Retina (tissue), 1 donor: ENCODE results near the gene MGLL.
A peak's percentile ranks its signal among the peaks of the same experiment; 100 is the strongest.

ENCODE experiments used
- DNase-seq: peaks from one replicate; pipeline ENCODE4 v3.0.0-alpha.2; 2016

The MGLL gene

DNA sequence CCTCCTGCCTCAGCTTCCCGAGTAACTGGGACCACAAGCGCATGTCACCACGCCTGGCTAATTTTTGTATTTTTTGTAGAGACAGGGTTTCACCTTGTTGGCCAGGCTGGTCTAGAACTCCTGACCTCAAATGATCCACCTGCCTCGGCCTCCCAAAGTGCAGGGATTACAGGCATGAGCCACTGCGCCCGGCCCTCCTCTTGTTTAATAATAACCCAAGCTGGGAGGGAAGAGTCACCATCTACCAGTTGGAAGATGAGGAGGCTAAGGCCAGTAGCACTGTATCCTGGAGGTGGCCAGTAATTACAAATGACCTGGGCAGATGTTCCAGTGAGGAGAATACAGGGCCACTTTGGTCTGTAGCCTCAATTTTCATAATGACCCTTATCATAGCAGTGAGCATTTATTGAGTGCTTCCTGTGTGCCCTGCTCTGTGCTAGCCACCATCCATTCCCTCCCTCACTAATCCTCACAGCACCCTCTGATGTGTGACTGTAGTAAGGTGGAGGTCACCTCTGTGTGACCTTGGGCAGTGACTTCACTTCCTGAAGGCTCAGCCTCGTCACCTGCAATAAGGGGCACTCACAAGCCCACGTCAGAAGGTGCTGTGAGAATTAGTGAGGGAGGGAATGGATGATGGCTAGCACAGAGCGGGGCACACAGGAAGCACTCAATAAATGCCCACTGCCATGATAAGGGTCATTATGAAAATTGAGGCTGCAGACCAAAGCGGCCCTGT lies 85.3 kb downstream of the MGLL start:
- DNase-seq: no peak

DNA sequence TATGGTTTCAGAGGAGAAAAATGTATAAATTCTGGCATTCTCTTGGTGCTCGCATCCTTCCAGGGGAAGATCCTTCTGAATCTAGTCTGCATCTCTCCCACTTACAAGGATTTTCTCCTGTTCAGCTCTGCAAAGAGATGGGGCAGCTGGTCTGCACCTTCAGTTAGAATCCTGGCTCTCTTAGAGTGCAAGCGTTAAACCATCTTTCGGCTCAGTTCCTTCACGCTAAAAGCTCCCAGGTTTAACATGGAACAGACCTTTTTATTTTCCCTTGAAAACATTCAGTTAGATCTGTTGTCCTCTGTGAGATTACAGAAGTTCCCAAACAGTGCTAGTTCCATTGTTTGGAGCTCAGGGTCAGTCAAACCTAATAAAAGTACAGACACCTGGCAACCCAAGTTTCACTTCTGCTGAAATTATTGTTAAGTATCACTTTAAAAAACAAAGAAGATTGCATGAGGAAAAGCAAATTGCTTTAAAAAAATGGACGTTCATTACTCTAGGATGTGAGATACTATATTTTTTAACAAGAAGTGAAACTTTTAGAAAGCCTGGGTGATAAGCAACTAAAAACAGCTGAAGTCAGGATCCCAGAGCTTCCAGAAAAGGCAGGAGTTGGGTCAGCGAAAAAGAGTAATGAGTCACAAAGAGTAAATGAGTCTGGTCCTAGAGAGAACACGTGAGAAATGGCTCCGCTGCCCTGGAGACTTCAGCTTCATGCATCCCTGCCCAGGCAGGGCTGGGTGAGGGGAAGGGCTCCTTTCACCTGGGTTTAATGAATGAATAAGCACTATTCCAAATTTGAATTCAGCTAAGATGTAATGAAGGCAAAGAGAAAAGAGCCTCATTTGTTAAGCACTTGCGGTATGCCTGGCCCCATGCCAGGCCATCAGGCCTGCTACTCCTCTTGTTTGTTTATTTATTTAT lies 86.3 kb downstream of the MGLL start:
- DNase-seq: no peak

GRCh38 chr3:127734754-127735473 lies 87.4 kb downstream of the MGLL start:
- no peak for DNase-seq

DNA sequence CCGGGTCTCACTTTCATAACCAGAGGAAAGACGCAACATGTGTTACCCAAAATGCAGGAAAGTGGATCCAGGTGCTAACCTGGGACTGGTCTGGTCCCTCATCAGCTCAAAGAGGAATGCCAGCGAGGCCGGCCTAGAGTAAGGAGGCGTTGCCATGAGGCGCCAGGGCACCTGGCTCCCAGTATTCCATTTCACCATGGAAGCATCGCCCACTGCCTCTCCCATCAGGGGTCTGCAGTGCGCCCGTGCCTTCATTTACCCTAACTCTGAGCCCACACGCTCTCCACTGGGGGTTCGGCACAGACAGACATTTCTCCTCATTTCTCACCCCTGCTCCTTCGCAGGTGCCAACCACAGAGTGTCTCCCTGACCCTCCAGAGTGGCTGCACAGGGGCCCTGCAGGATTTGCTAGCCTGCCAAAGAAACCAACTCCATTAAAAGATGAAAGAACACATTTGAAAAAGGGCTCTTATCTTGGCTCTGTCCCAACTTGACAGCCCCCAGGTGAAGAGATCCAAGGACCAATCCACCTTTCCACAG lies 88.1 kb downstream of the MGLL start:
- DNase-seq: no peak

DNA sequence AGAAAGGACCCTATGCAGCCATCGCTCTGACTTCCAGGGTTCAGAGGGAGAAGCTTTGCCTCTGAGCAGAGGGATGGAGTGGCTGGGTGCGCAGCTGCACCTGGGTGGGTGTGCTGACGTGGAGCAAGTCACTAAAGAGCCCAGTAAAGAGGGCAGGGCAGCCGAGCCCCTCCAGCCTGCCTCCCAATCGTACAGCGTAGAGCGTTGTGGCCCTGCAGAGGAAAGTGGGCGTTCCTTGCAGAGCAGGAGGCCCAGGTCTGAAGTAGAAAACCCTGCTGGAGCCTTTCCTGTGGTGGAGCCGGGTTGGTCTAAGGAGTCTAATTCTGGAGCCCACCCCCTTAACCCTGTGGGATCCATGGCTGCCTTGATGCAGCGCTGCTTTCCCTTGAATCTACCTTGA lies 88.5 kb downstream of the MGLL start:
- no peak for DNase-seq

- no peak for DNase-seq
Observed at GRCh38 chr3:127732879-127733350, 89.4 kb downstream of the MGLL start.

DNA sequence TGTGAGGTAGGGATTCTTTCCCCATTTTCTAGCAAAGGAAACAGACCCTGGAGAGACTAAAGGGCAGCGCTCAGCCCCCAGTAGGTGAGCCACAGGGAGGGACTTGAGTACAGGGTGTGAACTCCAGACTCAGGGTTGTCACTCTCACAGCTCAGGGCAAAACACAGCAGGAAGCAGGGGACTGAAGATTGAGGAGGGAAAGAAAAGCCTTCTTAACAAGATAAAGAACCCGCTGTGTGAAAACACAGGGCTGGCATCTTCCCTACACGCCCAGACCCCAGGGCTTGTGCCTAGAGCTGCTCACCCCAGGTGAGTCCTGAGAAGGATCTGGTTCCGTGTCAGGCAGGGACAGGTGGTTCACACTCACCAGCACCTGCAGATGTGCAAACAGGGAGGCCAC lies 90.0 kb downstream of the MGLL start:
- no peak for DNase-seq

DNA sequence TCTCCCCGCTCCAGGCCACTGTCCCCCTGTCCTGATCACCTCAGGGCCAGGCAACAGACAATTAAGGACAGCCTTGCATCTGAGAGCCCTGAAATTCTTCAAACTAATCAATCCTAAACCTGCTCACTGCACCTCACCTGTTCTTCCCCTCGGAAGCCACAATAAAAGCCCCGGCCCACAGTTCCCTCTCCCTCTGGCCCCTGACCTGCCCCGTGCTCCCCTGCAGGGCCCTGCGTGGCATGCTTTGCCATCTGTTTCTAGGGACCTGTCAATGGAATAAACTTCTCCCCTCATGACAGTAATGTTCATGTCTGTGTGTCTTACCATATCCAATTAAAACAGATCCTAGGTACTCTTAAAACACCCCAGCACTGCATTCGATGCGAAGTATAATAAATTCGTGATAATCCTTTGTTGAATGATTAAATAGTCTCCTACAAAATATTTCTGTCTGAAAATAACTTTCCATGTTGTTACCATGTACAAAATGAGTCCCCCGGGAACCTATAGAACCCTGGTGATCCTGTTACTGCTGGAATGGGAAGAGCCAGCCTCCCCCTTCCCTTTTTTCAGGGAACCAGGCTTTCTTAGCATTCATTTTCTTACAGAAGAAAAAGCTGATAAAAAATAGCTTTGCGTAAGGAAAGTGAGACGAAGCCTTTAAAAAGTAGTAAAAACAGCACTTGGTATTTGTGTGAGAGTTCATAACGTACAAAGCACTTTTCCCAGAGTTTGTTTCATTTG lies 90.6 kb downstream of the MGLL start:
- no peak for DNase-seq

GRCh38 chr3:127730666-127731295 lies 91.5 kb downstream of the MGLL start:
- no peak for DNase-seq

DNA sequence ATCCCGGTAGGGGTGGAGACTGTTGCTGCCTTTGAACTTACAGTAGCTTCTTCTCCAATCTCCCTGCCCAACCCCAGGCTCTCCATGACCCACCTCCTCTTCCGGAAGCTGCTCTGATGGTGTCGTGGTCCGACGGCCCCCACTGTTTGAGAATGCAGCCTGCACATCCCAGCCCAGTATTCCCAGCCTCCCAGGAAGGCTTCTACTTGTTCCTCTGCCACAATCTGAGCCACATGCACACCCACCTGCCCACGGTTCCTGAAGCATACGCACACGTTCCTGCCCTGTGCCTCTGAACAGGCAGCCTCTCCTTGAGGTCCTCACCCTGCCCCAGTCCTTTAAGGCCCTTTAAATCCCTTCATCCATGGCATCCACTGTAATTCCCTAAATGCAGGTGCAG lies 92.1 kb downstream of the MGLL start:
- DNase-seq: no peak

DNA sequence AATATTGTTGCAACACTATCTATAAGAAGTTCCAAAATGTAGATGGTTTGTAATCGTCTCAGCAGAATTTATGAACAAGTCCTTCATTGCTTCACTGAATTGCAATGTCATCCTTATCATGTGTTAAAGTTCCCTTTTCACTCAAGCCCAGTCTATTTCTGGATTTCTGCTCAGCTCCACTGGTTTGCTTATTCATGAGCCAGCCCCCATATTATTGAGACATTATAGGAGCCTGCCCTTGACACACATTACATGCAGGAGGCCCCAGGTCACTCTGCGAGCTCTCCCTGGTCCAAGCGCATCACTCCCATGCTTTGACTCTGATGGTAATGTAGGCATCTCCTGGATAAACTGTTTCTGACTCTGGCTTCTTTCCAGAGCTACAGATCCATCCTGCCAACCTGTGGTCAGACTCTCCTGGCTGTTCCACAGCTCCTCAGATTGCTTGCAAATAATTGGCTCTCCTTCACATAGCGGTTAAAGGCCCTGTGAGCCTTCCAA lies 92.7 kb downstream of the MGLL start:
- DNase-seq: no peak

- no peak for DNase-seq
Observed at GRCh38 chr3:127728417-127729015, 93.8 kb downstream of the MGLL start.

- no peak for DNase-seq
Observed at GRCh38 chr3:127726894-127727293, 95.4 kb downstream of the MGLL start.

DNA sequence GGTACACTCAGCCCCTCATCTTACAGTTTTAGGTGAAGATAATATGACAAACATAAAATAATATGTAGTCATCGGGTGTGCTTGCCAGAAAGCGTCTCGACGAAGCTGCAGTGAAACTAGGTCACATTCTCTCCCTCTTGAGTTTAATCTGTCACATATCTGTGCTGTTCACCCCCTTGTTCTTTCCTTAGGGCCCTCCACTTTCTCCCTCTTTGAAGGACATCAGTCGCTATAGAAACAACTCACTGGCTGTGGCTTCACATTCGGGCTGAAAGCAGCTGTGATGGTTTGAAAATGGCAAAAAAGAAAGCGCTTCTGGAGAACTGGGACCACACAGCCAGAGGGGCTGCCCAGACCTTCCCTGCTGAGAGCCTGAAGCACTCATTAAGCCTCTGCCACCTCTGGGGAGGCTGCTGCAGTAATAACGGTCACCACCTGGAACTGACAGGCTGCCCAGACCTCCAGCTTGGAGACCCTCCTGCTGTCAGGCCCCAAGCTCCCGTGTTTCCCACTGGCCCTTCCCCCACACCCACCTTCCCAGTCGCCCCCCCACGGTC lies 99.2 kb downstream of the MGLL start:
- peak; percentile 88 for DNase-seq

DNA sequence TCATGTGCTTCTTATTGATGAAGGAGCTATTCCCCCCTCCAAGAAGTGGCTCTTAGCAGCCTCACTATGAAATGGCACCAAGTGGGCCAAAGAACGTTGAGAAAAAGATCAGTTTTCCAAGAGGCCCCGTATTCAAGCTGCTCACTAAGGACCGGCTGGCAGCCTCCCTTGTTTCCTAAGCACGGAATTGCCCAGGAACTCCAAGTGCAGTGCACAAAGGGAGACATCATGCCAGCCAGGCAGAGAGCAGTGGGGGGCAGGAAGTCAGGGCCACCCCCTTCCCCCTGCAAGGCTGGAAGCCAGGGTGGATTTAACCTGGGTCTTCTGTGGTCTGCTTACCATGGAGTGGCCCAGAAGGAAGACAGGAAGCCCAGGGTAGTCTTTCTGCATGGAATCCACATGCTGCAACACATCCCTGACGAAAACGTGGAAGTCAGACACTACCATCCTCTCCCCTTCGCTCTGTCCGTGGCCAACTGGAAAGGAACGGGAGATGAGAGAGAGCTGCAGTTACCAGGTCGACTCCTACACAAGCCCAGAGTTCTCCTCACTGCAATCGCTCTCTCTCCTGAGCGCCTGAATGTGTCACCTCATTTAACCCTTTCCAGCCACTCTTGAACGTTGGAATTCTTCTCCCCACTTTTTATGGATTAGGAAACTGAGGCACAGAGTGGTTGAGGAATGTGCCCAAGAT lies 100.1 kb downstream of the MGLL start:
- DNase-seq: no peak

GRCh38 chr3:127720985-127721935 lies 101.1 kb downstream of the MGLL start:
- DNase-seq: no peak

GRCh38 chr3:127720161-127720823 lies 102.0 kb downstream of the MGLL start:
- no peak for DNase-seq

DNA sequence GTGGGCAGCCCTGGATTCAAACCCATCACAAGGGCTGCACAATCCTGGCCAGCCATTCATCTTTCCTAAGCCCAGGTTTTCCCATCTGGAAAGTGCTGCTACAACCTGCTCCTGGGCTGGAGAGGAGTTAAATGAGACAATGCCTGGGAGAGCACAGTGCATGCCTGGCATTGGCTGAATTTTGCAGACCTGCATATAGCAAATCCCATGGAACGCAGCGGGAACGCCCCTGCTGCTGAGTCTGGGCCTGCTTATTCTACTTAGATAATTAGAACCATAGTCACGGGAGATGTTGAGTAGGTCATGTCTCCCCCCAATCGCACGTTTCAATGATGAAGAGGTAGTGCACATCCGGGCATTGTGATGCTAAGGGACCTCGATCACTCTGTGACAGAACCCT lies 102.9 kb downstream of the MGLL start:
- DNase-seq: no peak
